ENCODE data around the gene RND2. TPM values are rescaled to one million over a fixed set of nuclear protein-coding genes. Genes with fewer than 3 reads are reported as not detected.

RND2 gene
- total and polyA plus RNA-seq, 2 of the 13 experiments (the other 11 are each of a cell fraction or from before 2014, with no cell fraction given), result 0.05 to 0.11 TPM

DNA sequence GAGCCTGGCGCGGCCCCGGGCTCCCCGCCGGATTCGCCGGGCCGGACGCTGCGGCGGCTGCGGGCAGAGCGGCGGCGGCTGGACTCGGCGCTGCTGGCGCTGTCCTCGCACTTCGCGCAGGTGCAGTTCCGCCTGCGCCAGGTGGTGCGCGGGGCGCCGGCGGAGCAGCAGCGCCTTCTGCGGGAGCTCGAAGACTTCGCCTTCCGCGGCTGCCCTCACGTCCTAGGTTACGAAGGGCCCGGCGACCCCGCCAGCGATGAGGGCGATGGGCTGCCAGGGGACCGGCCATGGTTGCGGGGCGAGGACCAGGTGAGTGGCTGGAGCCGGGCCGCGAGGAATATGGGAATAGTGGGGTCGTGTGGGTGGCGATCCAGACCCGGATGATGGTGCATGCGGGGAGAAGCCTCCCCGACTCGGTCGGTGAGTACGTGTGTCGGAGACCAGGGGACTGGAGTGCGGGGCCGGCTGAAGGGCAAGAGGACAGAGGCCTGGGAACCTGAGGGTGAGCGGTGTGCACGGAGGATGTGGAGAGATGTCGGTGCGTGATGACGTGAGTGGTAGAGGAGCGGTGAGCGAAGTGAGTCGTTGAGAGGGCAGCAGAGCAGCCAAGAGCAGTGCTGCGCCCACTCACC lies 44.1 kb upstream of the RND2 start (continued):
- TF ChIP-seq, protein P1, sequence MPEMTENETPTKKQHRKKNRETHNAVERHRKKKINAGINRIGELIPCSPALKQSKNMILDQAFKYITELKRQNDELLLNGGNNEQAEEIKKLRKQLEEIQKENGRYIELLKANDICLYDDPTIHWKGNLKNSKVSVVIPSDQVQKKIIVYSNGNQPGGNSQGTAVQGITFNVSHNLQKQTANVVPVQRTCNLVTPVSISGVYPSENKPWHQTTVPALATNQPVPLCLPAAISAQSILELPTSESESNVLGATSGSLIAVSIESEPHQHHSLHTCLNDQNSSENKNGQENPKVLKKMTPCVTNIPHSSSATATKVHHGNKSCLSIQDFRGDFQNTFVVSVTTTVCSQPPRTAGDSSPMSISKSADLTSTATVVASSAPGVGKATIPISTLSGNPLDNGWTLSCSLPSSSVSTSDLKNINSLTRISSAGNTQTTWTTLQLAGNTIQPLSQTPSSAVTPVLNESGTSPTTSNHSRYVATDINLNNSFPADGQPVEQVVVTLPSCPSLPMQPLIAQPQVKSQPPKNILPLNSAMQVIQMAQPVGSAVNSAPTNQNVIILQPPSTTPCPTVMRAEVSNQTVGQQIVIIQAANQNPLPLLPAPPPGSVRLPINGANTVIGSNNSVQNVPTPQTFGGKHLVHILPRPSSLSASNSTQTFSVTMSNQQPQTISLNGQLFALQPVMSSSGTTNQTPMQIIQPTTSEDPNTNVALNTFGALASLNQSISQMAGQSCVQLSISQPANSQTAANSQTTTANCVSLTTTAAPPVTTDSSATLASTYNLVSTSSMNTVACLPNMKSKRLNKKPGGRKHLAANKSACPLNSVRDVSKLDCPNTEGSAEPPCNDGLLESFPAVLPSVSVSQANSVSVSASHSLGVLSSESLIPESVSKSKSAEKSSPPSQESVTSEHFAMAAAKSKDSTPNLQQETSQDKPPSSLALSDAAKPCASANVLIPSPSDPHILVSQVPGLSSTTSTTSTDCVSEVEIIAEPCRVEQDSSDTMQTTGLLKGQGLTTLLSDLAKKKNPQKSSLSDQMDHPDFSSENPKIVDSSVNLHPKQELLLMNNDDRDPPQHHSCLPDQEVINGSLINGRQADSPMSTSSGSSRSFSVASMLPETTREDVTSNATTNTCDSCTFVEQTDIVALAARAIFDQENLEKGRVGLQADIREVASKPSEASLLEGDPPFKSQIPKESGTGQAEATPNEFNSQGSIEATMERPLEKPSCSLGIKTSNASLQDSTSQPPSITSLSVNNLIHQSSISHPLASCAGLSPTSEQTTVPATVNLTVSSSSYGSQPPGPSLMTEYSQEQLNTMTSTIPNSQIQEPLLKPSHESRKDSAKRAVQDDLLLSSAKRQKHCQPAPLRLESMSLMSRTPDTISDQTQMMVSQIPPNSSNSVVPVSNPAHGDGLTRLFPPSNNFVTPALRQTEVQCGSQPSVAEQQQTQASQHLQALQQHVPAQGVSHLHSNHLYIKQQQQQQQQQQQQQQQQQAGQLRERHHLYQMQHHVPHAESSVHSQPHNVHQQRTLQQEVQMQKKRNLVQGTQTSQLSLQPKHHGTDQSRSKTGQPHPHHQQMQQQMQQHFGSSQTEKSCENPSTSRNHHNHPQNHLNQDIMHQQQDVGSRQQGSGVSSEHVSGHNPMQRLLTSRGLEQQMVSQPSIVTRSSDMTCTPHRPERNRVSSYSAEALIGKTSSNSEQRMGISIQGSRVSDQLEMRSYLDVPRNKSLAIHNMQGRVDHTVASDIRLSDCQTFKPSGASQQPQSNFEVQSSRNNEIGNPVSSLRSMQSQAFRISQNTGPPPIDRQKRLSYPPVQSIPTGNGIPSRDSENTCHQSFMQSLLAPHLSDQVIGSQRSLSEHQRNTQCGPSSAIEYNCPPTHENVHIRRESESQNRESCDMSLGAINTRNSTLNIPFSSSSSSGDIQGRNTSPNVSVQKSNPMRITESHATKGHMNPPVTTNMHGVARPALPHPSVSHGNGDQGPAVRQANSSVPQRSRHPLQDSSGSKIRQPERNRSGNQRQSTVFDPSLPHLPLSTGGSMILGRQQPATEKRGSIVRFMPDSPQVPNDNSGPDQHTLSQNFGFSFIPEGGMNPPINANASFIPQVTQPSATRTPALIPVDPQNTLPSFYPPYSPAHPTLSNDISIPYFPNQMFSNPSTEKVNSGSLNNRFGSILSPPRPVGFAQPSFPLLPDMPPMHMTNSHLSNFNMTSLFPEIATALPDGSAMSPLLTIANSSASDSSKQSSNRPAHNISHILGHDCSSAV (CRISPR knock-in tag; IDR thresholded peaks at IDR 0.05; ENCODE audit: borderline replicate concordance), result no peak
- TF ChIP-seq ZNF841 (CRISPR knock-in tag; IDR thresholded peaks at IDR 0.05; ENCODE audit: borderline replicate concordance) (no peak; the same call in 1 of the 2 replicates), EHMT2 (IDR thresholded peaks at IDR 0.05; ENCODE audit: borderline replicate concordance, low read depth, low read length) (no peak), BORCS8-MEF2B (CRISPR knock-in tag; IDR thresholded peaks at IDR 0.05) (no peak), HIVEP1 (CRISPR knock-in tag; IDR thresholded peaks at IDR 0.05) (0 out of 2 replicates have a peak, but pooled peaks have one; percentile 6), SAFB2 (CRISPR knock-in tag; IDR thresholded peaks at IDR 0.05; ENCODE audit: borderline replicate concordance, low read depth) (peak; percentile 80; the same call in 1 of the 2 replicates), PHF8 (CRISPR knock-in tag; IDR thresholded peaks at IDR 0.05) (peak; percentile 61; the same call in 1 of the 2 replicates), ZFX (CRISPR knock-in tag; IDR thresholded peaks at IDR 0.05; ENCODE audit: low read depth) (peak; percentile 52; the same call in 1 of the 2 replicates), PCBP1 (IDR thresholded peaks at IDR 0.05; ENCODE audit: borderline replicate concordance, low read depth, low read length) (no peak), ZNF703 (CRISPR knock-in tag; IDR thresholded peaks at IDR 0.05; ENCODE audit: borderline replicate concordance) (no peak), ZNF510 (CRISPR knock-in tag; IDR thresholded peaks at IDR 0.05; ENCODE audit: low read depth) (0 out of 2 replicates have a peak, but pooled peaks have one; percentile 46), ZNF749 (CRISPR knock-in tag; IDR thresholded peaks at IDR 0.05; ENCODE audit: borderline replicate concordance) (peak; percentile 86; the same call in 1 of the 2 replicates), FOXP1 (IDR thresholded peaks at IDR 0.05) (no peak), FOXP1 (CRISPR knock-in tag; IDR thresholded peaks at IDR 0.05) (no peak), ZBTB7B (CRISPR knock-in tag; IDR thresholded peaks at IDR 0.05) (no peak; the same call in 1 of the 2 replicates), HMG20B (CRISPR knock-in tag; conservative IDR thresholded peaks at IDR 0.05) (no peak), HNRNPH1 (optimal IDR thresholded peaks at IDR 0.05; ENCODE audit: low read depth, low read length) (no peak), ZNF616 (CRISPR knock-in tag; IDR thresholded peaks at IDR 0.05; ENCODE audit: low read depth) (peak; percentile 83), ZNF615 (CRISPR knock-in tag; IDR thresholded peaks at IDR 0.05; ENCODE audit: borderline replicate concordance) (no peak), PHF21A (CRISPR knock-in tag; IDR thresholded peaks at IDR 0.05) (peak; percentile 14; the same call in 1 of the 2 replicates), SMC3 (IDR thresholded peaks at IDR 0.05; ENCODE audit: low read length) (no peak), ARNT (IDR thresholded peaks at IDR 0.05) (no peak), SRF (IDR thresholded peaks at IDR 0.05; ENCODE audit: low read depth, low read length) (no peak)
- TF ChIP-seq, protein P2, sequence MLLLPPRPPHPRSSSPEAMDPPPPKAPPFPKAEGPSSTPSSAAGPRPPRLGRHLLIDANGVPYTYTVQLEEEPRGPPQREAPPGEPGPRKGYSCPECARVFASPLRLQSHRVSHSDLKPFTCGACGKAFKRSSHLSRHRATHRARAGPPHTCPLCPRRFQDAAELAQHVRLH (CRISPR knock-in tag; IDR thresholded peaks at IDR 0.05; ENCODE audit: borderline replicate concordance, low read depth), result no peak

Measured in HepG2 (cell line).